Ramos (cell line): Measurements from ENCODE around the gene EFCC1.

Source experiments
- in situ Hi-C: fragments of 300-500 bp; cut with MboI; formaldehyde crosslinking; loops from one replicate; pipeline ENCODE4 v1.14.3; 2022; ENCODE audit warnings: low sequenced_read_pairs; ENCODE audit not compliant: unreplicated experiment

Gene EFCC1

GRCh38 chr3:129028866-129029265 lies 27.8 kb downstream of the EFCC1 start:
- in situ Hi-C loops: no loop called here

- in situ Hi-C loops: no loop called here
Measured at GRCh38 chr3:129030611-129031010, 29.5 kb downstream of the EFCC1 start.

- in situ Hi-C loops: no loop called here
Measured at GRCh38 chr3:129031476-129032215, 30.5 kb downstream of the EFCC1 start.

- in situ Hi-C loops: no loop called here
Measured at GRCh38 chr3:129032716-129033115, 31.6 kb downstream of the EFCC1 start.

- in situ Hi-C loops: no loop called here
Measured at GRCh38 chr3:129033151-129033550, 32.0 kb downstream of the EFCC1 start.

GRCh38 chr3:129033633-129034321 lies 32.7 kb downstream of the EFCC1 start:
- in situ Hi-C loops: no loop called here

GRCh38 chr3:129034642-129035041 lies 33.5 kb downstream of the EFCC1 start:
- in situ Hi-C loops: no loop called here

- in situ Hi-C loops: no loop called here
Measured at GRCh38 chr3:129035360-129036221, 34.5 kb downstream of the EFCC1 start.

GRCh38 chr3:129036222-129037092 lies 35.4 kb downstream of the EFCC1 start:
- in situ Hi-C loops: no loop called here

- in situ Hi-C loops: no loop called here
Measured at GRCh38 chr3:129037093-129037419, 36.0 kb downstream of the EFCC1 start.

GRCh38 chr3:129038121-129038855 lies 37.2 kb downstream of the EFCC1 start:
- in situ Hi-C loops: no loop called here

GRCh38 chr3:129039271-129040038 lies 38.4 kb downstream of the EFCC1 start:
- in situ Hi-C loops: no loop called here

GRCh38 chr3:129040039-129040336 lies 38.9 kb downstream of the EFCC1 start:
- in situ Hi-C loops: no loop called here

GRCh38 chr3:129040579-129041300 lies 39.6 kb downstream of the EFCC1 start:
- in situ Hi-C loops: no loop called here

GRCh38 chr3:129045675-129046036 lies 44.6 kb downstream of the EFCC1 start:
- in situ Hi-C loops: no loop called here

- in situ Hi-C loops: no loop called here
Measured at GRCh38 chr3:129046037-129046731, 45.1 kb downstream of the EFCC1 start.

GRCh38 chr3:129046732-129047552 lies 45.8 kb downstream of the EFCC1 start:
- in situ Hi-C loops: no loop called here
